Measurements from ENCODE around the gene DHRSX.
"Not testable (repeated sequence)": the region's sequence is repeated elsewhere in the genome, so short reads cannot be mapped to it uniquely, and the experiment has no call there.

DHRSX gene

DNA sequence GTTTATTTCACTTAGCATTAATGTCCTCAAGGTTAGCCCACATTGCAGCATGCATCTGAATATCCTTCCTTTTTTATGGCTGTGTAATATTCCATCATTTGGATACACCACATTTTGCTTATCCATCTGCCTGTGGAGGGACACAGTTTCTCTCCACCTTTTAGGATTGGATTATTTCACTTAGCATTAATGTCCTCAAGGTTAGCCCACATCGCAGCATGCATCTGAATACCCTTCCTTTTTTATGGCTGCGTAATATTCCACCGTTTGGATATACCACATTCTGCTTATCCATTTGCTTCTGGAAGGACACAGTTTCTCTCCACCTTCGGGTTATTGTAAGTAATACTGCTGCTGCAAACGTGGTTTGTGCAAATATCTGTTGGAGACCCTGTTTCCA lies 110.0 kb downstream of the DHRSX start:
- DNase-seq = no peak

DNA sequence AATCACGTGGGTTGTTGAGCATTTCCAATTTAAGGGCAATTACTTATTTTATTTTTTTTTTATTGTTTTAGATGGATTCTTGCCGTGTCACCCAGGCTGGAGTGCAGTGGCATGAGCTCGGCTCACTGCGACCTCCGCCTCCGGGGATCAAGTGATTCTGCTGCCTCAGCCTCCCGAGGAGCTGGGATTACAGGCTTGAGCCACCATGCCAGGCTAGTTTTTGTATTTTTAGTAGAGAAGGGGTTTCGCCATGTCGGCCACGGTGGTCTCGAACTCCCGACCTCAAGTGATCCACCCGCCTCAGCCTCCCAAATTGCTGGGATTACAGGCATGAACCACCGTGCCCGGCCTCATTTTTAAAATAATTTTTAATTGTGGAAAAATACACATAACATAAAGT lies 111.0 kb downstream of the DHRSX start:
- DNase-seq = not testable (repeated sequence)

DNA sequence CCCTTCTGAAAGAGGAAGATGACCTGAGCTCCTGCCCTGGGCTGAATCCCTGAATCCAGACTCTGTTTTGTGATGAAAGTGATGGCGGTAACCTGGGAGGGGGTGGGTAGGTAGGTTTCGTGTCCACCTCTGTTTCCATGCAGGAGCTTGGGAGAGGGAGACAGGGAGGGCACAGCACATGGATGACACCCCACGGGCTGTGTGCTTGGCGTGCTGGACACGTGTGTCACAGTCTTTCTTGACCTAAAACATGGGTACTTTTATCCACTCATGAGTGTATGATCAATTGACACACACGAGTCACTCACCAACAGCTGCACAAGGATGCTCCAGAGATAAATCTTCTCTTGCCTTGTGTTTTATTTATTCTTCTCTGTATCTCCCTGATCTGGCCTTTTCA lies 111.5 kb downstream of the DHRSX start:
- DNase-seq = no peak

DNA sequence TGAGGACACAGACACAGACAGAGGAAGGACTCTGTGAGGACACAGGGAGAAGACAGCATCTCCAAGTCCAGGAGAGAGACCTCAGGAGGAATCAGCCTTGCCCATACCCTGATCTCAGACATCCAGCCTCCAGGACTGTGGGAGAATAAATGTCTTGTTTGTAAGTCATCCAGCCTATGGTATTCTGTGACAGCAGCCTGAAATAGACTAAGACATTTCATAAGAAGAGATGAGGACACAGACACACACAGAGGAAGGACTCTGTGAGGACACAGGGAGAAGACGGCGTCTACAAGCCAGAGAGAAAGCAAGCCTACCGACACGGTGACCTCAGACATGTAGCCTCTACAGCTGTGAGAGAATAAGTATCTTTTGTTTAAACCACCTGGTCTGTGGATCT lies 112.1 kb downstream of the DHRSX start:
- DNase-seq = no peak

DNA sequence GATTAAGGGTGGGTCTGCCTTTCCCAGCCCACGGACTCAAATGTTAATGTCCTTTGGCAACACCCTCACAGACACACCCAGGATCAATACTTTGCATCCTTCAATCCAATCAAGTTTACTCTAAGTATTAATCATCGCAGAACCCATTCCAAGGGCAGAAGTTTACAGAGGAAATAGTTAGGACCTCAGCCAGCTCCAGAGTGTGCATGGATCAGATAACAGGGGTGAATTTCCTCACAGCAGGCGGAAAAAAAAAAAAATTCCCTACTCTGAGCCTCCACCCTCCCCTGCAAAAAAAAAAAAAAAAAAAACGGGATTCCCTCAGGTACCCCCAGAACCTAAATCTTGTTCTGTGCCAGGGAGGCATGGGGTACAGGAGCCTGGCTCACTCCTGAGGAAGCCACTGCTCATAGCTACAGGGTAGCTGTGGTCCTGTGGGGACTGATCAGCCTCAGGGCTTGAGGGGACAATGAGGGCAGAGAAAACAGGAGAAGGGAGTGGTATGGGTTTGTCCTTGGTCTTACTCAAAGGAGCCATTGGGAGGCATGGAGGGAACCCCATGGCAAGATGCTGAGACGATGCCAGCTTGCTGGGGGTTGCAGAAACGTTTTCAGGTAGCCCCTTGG lies 113.0 kb downstream of the DHRSX start:
- DNase-seq = no peak

DNA sequence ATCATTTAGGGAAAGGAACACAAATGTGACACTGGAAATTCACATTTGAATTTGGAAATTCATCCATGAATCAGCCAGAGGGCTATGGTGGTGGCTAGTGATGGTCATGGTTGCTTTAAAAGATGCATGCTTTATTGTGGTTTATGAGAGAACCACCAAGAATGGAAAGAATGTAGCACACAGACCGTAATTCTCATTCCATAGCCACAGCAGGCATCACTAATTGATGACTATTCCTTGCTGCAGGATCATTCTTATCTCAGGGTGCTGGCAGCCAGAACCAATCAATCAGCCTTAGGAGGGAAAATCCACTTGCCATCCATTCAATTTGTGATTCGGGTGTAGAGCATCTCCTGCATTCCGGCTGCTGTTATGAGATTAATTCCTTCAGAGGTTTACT lies 115.6 kb downstream of the DHRSX start:
- no peak for DNase-seq

DNA sequence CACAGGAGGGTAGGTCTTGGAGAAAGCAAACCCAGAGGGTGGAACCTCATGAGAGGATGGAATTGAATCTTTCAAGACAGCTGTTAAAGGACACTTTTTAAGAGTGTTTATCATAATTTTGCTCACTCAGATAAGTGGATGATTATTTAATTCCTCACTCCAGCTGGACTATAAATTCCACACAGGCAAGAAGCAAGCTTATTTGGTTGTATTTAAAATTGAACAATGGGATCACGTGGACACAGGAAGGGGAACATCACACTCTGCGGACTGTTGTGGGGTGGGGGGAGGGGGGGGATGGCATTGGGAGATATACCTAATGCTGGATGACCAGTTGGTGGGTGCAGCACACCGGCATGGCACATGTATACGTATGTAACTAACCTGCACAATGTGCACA lies 116.3 kb downstream of the DHRSX start:
- DNase-seq = no peak

DNA sequence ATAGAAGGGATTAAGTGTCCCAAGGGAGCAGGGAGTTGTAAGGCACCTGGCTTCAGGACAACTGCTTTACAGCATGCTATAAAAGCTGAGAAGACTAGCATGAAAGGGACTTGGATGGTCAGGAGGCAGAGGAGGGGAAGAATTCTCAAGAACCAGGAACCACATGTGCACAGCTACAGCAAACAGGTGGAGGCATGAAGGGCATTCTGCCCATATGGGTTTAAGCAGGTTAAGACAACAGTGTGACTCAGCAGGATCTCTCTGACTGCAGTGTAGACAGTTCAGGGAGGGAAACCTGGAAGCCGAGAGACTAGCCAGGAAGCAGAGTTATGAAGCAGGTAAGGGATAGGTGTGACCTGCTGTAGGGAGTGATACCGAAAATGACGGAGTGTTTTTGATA lies 117.0 kb downstream of the DHRSX start:
- no peak for DNase-seq

DNA sequence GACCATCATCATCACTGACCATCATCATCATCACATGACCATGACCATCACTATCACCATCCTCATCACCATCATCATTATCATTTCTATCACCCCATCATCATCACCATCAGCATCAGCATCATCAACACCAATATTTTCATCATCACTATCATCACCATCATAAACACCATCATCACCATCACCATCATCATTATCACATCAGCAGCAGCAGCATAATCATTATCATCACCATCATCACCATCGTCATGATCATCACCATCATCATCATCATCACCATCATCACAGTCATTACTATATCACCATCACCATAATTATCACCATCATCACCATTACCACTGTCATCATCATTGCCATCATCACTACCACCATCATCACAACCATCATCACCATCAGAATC lies 117.6 kb downstream of the DHRSX start:
- no peak for DNase-seq

DNA sequence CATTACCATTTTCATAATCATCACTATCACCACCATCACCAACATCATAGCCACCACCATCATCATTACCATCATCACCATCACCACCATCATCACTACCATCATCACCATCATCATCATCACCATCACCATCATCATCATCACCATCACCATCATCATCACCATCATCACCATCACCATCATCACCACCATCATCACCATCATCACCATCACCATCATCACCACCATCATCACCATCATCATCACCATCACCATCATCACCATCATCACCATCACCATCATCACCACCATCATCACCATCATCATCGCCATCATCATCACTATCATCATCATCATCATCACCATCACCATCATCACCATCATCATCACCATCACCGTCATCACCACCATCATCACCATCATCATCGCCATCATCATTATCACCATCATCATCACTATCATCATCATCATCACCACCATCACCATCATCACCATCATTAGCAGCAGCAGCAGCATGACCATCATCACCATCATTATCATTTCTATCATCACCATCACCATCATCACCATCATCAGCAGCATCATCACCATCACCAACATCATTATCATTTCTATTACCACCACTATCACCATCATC lies 118.2 kb downstream of the DHRSX start:
- DNase-seq = not testable (repeated sequence)

DNA sequence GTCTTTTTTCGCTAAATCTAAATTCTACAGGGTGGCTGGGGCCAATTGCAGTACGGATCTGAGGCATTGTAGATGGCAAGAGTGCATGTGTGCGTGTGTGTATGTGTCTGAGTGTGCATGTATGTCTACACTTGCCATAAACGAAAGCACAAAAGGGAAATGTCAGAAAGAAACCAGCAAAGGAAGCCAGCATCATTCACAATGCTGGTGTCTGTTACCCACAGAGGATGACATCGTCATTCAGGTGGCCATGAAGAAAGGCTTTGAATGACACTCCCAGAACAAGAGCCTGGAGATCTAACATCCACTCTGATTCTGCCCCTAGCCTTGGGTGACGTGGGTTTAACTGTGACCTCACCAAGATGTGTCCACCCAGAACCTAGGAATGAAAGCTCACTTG lies 124.6 kb downstream of the DHRSX start:
- DNase-seq = no peak

DNA sequence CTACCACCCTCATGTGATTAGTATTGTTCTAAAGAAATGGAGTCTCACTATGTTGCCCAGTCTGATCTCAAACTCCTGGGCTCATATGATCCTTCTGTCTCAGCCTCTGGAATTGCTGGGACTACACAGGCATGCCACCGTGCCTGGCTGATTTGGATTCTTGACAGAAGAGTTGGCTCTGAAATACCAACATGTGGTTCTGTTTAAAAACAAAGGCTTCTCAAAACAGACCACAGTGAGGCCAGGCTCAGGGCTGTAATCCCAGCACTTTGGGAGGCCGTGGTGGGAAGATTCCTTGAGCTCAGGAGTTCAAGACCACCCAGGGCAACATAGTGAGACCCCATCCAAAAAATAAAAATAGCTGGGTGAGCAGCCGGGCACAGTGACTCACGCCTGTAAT lies 126.7 kb downstream of the DHRSX start:
- DNase-seq = no peak

DNA sequence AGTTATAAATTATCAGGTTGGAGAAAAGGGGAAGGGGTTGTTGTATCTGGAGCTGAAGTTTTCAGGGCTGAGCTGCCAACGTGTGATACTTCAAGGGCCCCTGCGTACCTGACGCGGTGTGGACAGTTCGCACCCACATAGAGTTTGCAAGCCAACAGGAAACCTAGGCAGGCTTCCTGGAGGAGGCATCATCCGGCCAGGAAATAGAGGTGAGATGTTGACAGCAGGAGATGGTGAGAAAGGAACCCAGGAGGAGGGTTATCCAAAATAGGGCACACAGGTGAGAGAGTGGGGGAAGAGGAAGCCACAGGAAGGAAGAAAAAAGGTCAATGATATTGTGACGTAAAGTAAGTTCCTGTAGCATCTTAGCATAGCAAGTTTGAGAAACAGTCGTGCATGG lies 127.2 kb downstream of the DHRSX start:
- DNase-seq = no peak

DNA sequence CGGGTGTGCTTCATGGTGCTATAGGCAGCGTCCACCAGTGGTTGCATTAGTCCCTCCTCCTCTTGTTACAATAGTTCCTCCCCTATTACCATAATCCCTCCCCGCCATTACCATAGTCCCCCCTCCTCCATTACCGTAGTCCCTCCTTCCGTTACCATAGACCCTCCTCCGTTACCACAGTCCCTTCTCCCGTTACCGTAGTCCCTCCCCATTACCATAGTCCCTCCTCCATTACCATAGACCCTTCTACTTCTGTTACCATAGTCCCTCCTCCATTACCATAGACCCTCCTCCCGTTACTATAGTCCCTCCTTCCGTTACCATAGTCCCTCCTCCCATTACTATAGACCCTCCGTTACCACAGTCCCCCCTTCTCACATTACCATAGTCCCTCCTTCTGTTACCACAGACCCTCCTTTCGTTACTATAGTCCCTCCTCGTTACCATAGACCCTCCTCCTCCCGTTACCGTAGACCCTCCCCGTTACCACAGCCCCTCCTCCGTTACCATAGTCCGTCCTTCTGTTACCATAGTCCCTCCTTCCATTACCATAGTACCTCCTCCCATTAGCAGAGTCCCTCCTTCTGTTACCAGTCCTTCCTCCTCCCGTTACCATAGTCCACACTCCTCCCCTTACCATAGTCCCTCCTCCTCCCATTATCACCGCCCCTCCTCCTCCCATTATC lies 129.6 kb downstream of the DHRSX start:
- no peak for DNase-seq

DNA sequence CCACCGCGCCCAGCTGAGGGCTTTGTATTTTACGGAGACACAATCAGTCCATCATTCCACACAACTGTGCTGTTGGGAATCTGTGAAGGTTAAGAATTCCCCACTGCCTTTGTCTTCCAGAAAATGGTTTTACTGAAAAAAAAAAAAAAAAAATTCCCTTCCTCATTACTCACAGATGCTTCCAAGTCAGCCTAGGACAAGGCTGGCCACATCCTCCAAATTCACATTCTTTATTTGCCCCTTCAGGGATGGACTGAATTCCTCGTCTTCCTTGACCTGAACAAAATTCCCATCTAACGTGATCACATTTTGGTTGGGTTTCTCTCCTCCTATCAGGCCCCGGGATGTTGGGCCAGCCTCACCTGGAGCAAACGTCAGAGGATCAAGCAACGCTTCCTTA lies 130.3 kb downstream of the DHRSX start:
- DNase-seq = no peak

DNA sequence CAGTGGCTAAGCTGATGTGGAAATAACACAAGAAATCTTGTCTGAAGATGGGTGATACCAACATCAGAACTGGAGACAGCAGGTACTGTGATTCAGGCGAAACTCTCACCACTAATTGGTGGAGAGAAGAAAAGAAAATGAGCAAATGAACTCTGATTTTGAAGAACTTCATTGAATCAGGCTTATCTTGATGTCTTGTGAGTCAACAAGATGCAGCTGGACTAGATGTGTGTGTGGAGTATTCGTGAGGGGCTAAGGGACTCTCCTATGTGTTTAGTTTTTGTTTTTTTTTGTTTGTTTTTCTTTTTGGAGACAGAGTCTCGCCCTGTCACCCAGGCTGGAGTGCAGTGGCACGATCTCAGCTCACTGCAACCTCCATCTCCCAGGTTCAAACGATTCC lies 131.6 kb downstream of the DHRSX start:
- DNase-seq = no peak

DNA sequence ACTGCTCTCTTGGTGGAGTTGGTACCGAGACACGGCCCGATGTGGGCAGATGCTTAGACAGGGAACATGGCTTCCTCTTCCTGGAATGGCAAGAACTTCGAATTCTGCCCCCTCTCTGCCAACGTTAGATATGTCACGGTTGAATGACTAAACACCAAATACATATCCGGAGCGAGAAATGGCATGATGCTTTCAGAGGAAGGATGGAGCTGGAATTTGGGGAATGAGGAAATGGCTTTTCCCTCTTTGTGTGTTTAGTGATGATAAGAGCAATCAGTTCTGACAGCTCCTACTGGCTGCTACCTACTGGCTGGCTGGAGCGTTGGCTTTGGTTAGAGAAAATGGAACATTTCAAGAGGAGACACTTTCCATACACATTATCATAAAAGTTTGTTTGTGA lies 140.0 kb downstream of the DHRSX start:
- no peak for DNase-seq

DNA sequence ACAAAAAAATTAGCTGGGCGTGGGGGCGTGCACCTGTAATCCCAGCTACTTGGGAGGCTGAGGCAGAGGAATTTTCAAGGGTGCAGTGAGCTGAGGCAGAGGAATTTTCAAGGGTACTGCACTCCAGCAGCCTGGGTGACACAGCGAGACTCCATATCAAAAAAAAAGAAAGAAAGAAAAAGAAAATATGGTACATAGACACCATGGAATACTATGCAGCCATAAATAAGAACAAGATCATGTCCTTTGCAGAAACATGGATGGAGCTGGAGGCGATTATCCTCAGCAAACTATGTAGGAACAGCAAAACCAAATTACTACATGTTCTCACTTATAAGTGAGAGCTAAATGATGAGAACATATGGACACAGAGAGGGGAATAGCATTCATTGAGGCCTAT lies 141.3 kb downstream of the DHRSX start:
- DNase-seq = not testable (repeated sequence)

DNA sequence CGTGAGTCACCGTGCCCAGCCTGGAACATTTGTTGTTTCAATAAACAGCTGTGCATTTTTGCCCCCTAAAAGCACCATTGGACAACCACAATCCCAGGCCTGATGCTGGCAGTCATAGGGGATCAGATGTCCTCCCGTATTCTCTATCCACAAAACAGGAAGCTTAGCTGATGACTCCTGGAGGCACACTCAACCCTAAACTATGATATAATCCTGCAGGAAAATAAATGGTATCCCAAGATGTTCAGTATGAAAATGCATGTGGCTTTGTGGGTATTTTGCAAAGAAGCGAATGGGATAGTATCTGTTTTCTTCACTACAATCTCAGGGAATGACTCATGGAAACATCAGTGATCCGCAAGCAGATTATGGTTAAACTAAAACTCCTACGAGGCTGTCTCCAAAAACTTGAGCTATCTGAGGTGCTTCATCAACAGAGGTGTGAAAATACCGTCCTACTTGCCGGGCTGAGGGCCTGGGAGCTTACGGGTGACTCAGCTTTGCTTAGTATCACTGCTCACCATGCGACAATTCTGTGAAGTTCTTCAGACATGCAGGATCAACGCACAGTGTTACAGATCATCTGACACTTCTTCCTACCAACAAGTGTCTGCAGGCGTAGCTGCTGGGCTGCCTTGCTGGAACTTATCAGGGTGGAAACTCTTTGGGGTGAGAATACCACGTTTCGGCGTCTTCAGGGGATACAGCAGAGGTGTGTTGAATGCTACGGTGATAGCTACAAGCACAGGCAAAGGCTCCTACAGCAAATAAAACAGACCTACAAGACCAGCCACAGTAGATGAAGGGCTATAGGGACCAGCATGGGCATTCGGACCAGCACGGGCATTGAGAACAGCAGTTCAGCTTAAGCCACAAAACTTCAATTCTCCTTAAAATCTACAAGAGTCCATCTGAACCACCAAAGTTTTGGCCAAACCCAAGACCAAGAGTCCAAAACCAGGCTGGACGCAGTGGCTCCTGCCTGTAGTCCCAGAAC lies 148.5 kb downstream of the DHRSX start:
- DNase-seq = no peak

DNA sequence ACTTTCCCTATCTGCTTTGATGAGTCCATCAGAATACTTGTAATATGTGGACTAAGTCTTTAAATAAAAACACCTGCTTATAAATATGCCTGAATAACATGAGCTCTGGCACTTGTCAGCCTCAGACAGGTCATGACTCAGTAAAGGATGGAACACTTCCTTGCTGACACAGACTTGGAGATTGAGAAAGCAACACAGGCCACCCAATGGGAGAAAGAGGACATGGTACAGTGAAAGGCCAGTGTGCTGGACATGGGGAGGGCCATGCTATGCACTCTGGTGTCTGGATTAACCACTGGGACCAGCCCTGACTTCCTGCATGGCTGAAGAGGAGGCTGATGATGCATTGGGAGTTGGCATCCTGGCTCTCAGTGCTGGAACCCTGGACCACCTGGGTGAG lies 149.5 kb downstream of the DHRSX start:
- no peak for DNase-seq

DNA sequence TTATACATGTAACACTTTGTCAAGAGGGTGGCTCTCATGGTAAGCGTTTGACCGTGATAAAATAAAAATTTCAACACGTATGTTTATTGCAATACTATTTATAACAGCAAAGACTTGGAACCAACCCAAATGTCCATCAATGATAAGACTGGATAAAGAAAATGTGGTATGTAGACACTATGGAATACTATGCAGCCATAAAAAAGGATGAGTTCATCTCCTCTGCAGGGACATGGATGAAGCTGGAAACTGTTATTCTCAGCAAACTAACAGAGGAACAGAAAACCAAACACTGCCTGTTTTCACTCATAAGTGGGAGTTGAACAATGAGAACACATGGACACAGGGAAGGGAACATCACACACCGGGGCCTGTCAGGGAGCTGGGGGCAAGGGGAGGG lies 150.1 kb downstream of the DHRSX start:
- DNase-seq = not testable (repeated sequence)

DNA sequence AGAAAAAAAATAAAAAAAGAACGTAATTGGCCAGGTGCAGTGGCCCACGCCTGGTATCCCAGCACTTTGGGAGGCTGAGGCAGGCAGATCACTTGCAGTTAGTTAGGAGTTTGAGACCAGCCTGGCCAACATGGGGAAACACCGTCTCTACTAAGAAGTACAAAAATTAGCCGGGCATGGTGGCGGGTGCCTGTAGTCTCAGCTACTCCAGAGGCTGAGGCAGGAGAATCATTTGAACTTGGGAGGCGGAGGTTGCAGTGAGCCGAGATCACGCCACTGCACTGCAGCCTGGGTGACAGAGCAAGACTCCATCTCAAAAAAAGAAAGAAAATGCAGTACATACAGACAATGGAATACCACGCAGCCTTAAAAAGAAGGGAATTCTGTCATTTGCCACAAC lies 150.7 kb downstream of the DHRSX start:
- not testable (repeated sequence) for DNase-seq

DNA sequence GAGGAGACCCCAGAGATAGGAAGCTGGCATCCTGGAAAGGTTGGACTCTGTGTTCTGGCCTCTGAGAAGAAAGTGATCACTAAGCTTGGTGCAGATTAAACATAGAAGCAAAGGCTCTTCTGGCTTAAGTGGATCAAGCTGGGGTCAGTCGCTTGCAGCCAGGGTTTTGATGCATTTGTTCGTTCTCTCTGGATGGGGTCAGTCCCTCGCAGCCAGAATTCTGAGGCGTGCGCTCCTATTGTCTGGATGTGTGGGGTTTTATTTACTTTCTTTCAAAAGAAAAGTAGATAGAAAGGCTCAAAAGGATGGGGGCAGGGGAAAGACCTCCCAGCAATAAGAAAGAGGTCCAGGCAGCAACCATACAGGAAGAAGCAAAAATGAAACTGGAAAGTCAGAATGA lies 152.6 kb downstream of the DHRSX start:
- DNase-seq = no peak

All from suppressor macrophage treated with lipopolysaccharide for 1 hour (primary cell).